ENCODE data around the gene RPL5. TPM values are rescaled to one million over a fixed set of nuclear protein-coding genes. Genes with fewer than 3 reads are reported as not detected.

The RPL5 gene
- total RNA-seq, 1 donor from 2014 or later: 552 TPM

DNA sequence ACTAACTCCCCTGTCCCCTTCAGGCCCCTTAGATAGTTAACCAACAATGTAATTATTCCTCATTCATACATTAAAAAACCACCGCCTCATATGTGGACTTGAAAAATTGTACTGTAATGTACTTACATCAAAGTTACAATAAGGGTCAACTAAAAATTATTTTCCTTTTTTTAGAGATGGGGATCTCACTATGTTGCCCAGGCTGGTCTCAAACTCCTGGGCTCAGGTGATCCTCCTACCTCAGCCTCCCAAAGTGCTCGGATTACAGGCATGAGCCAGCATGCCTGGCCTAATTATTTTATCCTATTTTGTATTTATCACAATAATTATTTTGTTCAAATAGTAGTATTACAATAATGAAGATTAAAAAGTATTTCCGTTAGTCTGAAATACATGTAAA is 12.6 kb downstream of the RPL5 start:
- no peak for DNase-seq
- peaks cover 8% of the 10 kb centered on the region for H3K4me1 ChIP-seq
- no peak overlapping the region for H3K27ac ChIP-seq (replicated peaks)
- no peak overlapping the region for H3K4me3 ChIP-seq
- intact Hi-C loops (cut with micrococcal nuclease): no loop called here
- TF ChIP-seq, protein P1, sequence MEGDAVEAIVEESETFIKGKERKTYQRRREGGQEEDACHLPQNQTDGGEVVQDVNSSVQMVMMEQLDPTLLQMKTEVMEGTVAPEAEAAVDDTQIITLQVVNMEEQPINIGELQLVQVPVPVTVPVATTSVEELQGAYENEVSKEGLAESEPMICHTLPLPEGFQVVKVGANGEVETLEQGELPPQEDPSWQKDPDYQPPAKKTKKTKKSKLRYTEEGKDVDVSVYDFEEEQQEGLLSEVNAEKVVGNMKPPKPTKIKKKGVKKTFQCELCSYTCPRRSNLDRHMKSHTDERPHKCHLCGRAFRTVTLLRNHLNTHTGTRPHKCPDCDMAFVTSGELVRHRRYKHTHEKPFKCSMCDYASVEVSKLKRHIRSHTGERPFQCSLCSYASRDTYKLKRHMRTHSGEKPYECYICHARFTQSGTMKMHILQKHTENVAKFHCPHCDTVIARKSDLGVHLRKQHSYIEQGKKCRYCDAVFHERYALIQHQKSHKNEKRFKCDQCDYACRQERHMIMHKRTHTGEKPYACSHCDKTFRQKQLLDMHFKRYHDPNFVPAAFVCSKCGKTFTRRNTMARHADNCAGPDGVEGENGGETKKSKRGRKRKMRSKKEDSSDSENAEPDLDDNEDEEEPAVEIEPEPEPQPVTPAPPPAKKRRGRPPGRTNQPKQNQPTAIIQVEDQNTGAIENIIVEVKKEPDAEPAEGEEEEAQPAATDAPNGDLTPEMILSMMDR (IDR thresholded peaks at IDR 0.05; ENCODE audit: borderline replicate concordance): no peak
- H3K27me3 ChIP-seq (ENCODE audit: low read depth): no peaks in the 10 kb centered on the region
- H3K36me3 ChIP-seq: peaks cover 51% of the 10 kb centered on the region
- H3K9me3 ChIP-seq (replicated peaks): no peaks in the 10 kb centered on the region

DNA sequence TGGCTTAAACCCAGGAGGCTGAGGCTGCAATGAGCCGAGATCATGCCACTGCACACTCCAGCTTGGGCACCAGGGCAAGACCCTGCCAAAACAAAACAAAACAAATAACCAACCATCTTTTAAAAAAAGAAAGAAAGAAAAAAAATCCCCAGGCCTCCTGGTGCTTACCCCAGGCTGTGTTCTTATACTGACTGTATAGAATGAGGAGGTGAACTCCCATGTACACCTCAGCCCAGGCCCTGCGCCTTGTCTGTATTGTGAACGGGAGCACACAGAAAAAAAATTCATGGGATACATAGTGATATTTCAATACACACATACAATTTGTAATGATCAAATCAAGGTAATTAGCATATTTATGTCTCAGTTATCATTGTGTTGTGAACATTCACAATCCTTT is 14.1 kb downstream of the RPL5 start:
- DNase-seq: no peak
- H3K36me3 ChIP-seq: peaks cover 36% of the 10 kb centered on the region
- no peaks in the 10 kb centered on the region for H3K27me3 ChIP-seq (ENCODE audit: low read depth)
- intact Hi-C loops (cut with micrococcal nuclease): no loop called here
- H3K27ac ChIP-seq (replicated peaks): no peak overlapping the region
- H3K4me1 ChIP-seq: no peaks in the 10 kb centered on the region
- H3K4me3 ChIP-seq: no peak overlapping the region
- TF ChIP-seq, protein P1 (IDR thresholded peaks at IDR 0.05; ENCODE audit: borderline replicate concordance): no peak
- H3K9me3 ChIP-seq (replicated peaks): no peaks in the 10 kb centered on the region

DNA sequence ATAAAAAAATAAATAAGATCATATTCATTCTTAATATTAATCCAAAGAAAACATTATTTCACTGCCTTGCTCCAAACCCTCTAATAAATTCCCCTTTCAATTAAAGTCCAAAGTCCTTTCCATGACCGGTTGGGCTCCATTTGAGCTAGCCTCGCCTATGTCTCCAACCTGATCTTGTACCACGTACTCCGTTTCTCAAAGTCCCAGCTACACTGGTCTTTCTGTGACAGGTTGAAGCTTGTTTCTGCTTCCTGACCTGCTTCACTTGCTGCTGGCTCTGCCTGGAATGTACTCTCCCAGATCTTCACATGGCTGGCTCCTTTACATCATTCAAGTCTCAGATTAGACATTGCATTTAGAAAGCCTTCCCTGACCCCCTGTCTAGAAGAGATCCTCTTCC is 16.4 kb downstream of the RPL5 start:
- H3K4me1 ChIP-seq: no peaks in the 10 kb centered on the region
- peaks cover 13% of the 10 kb centered on the region for H3K36me3 ChIP-seq
- no peaks in the 10 kb centered on the region for H3K9me3 ChIP-seq (replicated peaks)
- TF ChIP-seq, protein P1 (IDR thresholded peaks at IDR 0.05; ENCODE audit: borderline replicate concordance): no peak
- H3K4me3 ChIP-seq: no peak overlapping the region
- H3K27ac ChIP-seq (replicated peaks): no peak overlapping the region
- intact Hi-C loops (cut with micrococcal nuclease): no loop called here
- no peaks in the 10 kb centered on the region for H3K27me3 ChIP-seq (ENCODE audit: low read depth)
- DNase-seq: no peak

DNA sequence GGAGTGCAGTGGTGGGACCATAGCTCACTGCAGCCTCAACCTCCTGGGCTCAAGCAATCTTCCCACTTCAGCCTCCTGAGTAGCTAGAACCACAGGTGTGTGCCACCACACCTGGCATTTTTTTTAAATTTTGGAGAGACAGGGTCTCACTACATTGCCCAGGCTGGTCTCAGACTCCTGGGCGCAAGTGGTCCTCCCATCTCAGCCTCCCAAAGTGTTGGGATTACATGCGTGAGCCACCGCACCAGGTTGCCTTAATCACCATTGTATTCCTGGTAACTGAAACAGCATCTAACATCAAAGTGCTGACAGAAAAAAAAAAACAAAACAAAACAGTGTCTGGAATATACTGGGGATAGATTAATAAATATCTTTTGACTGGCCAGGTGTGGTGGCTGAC is 18.2 kb downstream of the RPL5 start:
- DNase-seq: no peak
- H3K27me3 ChIP-seq (ENCODE audit: low read depth): no peaks in the 10 kb centered on the region
- H3K4me1 ChIP-seq: no peaks in the 10 kb centered on the region
- TF ChIP-seq, protein P1 (IDR thresholded peaks at IDR 0.05; ENCODE audit: borderline replicate concordance): no peak
- intact Hi-C loops (cut with micrococcal nuclease): no loop called here
- H3K9me3 ChIP-seq (replicated peaks): peaks cover 2% of the 10 kb centered on the region
- H3K27ac ChIP-seq (replicated peaks): no peak overlapping the region
- no peaks in the 10 kb centered on the region for H3K36me3 ChIP-seq
- no peak overlapping the region for H3K4me3 ChIP-seq

DNA sequence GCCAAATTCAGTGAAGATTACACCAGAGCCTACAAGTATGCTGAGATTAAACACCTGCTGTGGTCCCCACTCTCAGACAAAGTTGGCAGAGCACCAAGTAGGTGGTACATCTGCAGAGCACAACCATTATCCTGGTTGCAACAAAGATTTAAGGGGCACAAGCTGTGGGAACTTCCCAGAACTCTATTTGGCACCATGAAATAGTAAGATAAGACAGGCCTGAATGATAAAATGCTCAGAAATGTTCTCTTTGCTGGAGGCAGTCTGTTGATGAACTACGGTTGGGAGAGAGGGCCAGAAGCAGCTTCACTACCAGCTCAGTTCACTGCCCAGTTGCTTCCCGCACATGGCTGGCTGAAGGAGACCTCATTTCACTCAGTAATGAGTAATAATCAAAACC is 19.9 kb downstream of the RPL5 start:
- H3K4me3 ChIP-seq: no peak overlapping the region
- peaks cover 5% of the 10 kb centered on the region for H3K9me3 ChIP-seq (replicated peaks)
- H3K4me1 ChIP-seq: no peaks in the 10 kb centered on the region
- intact Hi-C loops (cut with micrococcal nuclease): no loop called here
- DNase-seq: no peak
- H3K27me3 ChIP-seq (ENCODE audit: low read depth): no peaks in the 10 kb centered on the region
- H3K36me3 ChIP-seq: no peaks in the 10 kb centered on the region
- no peak overlapping the region for H3K27ac ChIP-seq (replicated peaks)
- TF ChIP-seq, protein P1 (IDR thresholded peaks at IDR 0.05; ENCODE audit: borderline replicate concordance): no peak

DNA sequence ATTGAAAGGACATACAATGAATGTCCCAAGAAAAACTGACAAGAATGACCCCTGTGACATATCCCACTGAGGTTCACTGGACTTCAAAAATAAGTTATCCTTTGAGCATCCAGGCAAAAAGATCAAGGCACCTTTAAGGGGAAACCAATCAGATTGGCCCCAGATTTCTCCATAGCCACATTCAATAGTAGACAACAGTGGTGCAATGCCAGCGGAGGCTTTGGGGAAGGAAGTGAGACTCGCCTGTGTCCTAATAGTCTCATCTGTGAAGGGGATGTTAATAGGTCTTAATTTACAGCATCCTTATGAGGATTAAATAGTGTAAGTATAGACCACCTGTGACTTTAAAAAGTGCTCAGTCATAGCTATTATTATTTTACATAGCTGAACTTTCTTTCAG is 21.5 kb downstream of the RPL5 start:
- H3K27ac ChIP-seq (replicated peaks): no peak overlapping the region
- H3K36me3 ChIP-seq: no peaks in the 10 kb centered on the region
- DNase-seq: no peak
- peaks cover 5% of the 10 kb centered on the region for H3K9me3 ChIP-seq (replicated peaks)
- no peaks in the 10 kb centered on the region for H3K27me3 ChIP-seq (ENCODE audit: low read depth)
- TF ChIP-seq, protein P1 (IDR thresholded peaks at IDR 0.05; ENCODE audit: borderline replicate concordance): no peak
- H3K4me3 ChIP-seq: no peak overlapping the region
- intact Hi-C loops (cut with micrococcal nuclease): no loop called here
- no peaks in the 10 kb centered on the region for H3K4me1 ChIP-seq

Data from left ventricle myocardium inferior (tissue), 1 donor.